Heart left ventricle (tissue), 13 donors: ENCODE measurements around the gene NEK4.

Experiments used
- POLR2A ChIP-seq, 2 donors: fragments of 450-650 bp; IDR thresholded peaks; one replicate each; pipeline ENCODE4 v1.6.1; 2017; ENCODE audit warnings: antibody characterized with exemption in 2 of 2, mild to moderate bottlenecking in 2 of 2, moderate library complexity in 2 of 2
- TF ChIP-seq, protein P1 (sequence below), 12 donors: fragments of 200-600 bp; sonication (generic) in 4 of 12; IDR thresholded peaks; one replicate each; pipeline versions ENCODE4 v1.5.0 to v1.8.0; 2018 to 2022; ENCODE audit warnings: antibody characterized with exemption in 12 of 12, mild to moderate bottlenecking in 5 of 12
- donor health status: ischemic (EF 13 %, LVEDD 7.1; RV severe dilation, severe dysfunction).
- donor health status: DM: no; HTN: yes; CAD: no.
- donor health status: DM: no; HTN: no; CAD: no.
- donor health status: ischemic (EF 25% LVEDD 6.9; RV normal size, moderate dysfunction).
- donor health status: ischemic (EF 25% LVEDD 5.7; RV mildly dilated, moderate dysfunction).
- donor health status: ischemic (EF 35%, LVEDD 5.7; RV mildly dilated, moderate dysfunction).
- donor health status: nonischemic (EF 11% LVEDD 7.7; RV severe dilation, severe dysfunction).
- donor health status: DM: yes; HTN: yes; CAD: no.
- donor health status: PGD.
- donor health status: ischemic (EF 29% LVEDD 5.4; RV normal size, mild dysfunction).
- donor health status: nonischemic (EF 23%, LVEDD 6.1; RV moderate dilation, normal function).

DNA sequence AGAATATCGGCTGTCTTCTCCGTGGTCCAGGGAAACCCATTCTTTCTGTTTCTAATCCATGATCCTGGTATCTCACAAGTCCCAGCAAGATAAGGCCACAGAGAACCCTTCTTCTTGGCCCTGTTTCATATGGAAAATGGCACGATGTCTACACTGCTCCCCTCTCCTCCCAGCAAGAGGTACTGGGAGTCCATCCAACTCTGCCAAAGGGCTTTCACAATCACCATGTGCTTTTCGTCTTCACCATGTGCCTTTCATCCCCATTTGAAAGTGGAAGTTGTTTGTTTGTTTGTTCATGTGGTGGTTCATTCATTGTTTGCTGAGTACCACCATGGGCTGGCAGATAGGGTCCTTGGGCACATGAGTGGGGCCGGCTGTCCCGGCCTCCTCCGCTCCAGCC lies 29.3 kb upstream of the NEK4 start:
- TF ChIP-seq POLR2A (IDR thresholded peaks at IDR 0.05): no peak
- TF ChIP-seq, protein P1, sequence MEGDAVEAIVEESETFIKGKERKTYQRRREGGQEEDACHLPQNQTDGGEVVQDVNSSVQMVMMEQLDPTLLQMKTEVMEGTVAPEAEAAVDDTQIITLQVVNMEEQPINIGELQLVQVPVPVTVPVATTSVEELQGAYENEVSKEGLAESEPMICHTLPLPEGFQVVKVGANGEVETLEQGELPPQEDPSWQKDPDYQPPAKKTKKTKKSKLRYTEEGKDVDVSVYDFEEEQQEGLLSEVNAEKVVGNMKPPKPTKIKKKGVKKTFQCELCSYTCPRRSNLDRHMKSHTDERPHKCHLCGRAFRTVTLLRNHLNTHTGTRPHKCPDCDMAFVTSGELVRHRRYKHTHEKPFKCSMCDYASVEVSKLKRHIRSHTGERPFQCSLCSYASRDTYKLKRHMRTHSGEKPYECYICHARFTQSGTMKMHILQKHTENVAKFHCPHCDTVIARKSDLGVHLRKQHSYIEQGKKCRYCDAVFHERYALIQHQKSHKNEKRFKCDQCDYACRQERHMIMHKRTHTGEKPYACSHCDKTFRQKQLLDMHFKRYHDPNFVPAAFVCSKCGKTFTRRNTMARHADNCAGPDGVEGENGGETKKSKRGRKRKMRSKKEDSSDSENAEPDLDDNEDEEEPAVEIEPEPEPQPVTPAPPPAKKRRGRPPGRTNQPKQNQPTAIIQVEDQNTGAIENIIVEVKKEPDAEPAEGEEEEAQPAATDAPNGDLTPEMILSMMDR (IDR thresholded peaks at IDR 0.05): no peak
